HEK293 (cell line): ENCODE data around the gene MT1B.
A peak's percentile ranks its signal among the peaks of the same experiment; 100 is the strongest.

Experiments used
- CTCF ChIA-PET: fragments of 350-600 bp; formaldehyde crosslinking; extraction: SDS; loops from one replicate; lab custom pipeline; 2021; ENCODE audit warnings: antibody characterized with exemption; lab: Yijun Ruan, JAX
- POLR2A ChIA-PET: fragments of 300-600 bp; formaldehyde crosslinking; extraction: SDS; loops from one replicate; lab custom pipeline; 2020; ENCODE audit warnings: antibody characterized with exemption, inconsistent platforms; lab: Yijun Ruan, JAX
- H3K27ac ChIP-seq: fragments of 200-500 bp; sonication (Bioruptor generic); 2 replicates; pipeline ENCODE4 v1.5.1; 2014; ENCODE audit warnings: low read depth, low read length, control low read depth, inconsistent platforms; ENCODE audit errors: extremely low read depth
- H3K36me3 ChIP-seq, 2 experiments: fragments of 200-500 bp in 1 of 2; sonication (Bioruptor generic) in 1 of 2; 1 replicate in 1 of 2; 2 replicates in 1 of 2; pipeline ENCODE4 v1.5.1; 2014 to 2017; ENCODE audit warnings: inconsistent platforms in 2 of 2, low read length in 2 of 2; ENCODE audit not compliant: control insufficient read depth in 2 of 2, insufficient read depth in 1 of 2
- H3K4me1 ChIP-seq: fragments of 200-500 bp; sonication (Bioruptor generic); 2 replicates; pipeline ENCODE4 v1.5.1; 2014; ENCODE audit warnings: mild to moderate bottlenecking, low read length, inconsistent platforms; ENCODE audit not compliant: control insufficient read depth, insufficient read depth
- H3K4me3 ChIP-seq: 2 replicates; pipeline ENCODE4 v1.5.1; 2011; ENCODE audit warnings: low read depth, mild to moderate bottlenecking, control low read depth, low read length, moderate library complexity
- H3K9me3 ChIP-seq: fragments of 200-500 bp; sonication (Bioruptor generic); 2 replicates; pipeline ENCODE4 v1.5.1; 2014; ENCODE audit warnings: low read depth, low read length, inconsistent platforms; ENCODE audit not compliant: control insufficient read depth, insufficient read depth
- FEZF1 ChIP-seq: fragments of 450-650 bp; formaldehyde crosslinking; IDR thresholded peaks from 2 replicates; pipeline ENCODE4 v1.5.1; 2016; ENCODE audit warnings: missing biosample characterization, missing genetic modification characterization
- HOXC10 ChIP-seq: sonication (generic); formaldehyde crosslinking; IDR thresholded peaks from 2 replicates; pipeline ENCODE4 v1.8.1; 2023; ENCODE audit warnings: mild to moderate bottlenecking, missing genetic modification reagents
- MEIS1 ChIP-seq: sonication (generic); formaldehyde crosslinking; IDR thresholded peaks from 2 replicates; pipeline ENCODE4 v1.8.1; 2022; ENCODE audit warnings: missing genetic modification reagents, mild to moderate bottlenecking, borderline replicate concordance
- MZF1 ChIP-seq: fragments of 450-650 bp; formaldehyde crosslinking; IDR thresholded peaks from 2 replicates; pipeline ENCODE4 v1.5.1; 2017; ENCODE audit warnings: missing biosample characterization, missing genetic modification characterization, borderline replicate concordance
- PRDM1 ChIP-seq: fragments of 450-650 bp; formaldehyde crosslinking; IDR thresholded peaks from 2 replicates; pipeline ENCODE4; 2016; ENCODE audit warnings: missing biosample characterization, missing genetic modification characterization
- ZBTB20 ChIP-seq: fragments of 450-650 bp; formaldehyde crosslinking; IDR thresholded peaks from 2 replicates; pipeline ENCODE4 v1.5.1; 2016; ENCODE audit warnings: missing biosample characterization, missing genetic modification characterization
- ZFHX2 ChIP-seq: fragments of 450-650 bp; formaldehyde crosslinking; conservative IDR thresholded peaks from 2 replicates; pipeline ENCODE4 v1.5.1; 2016; ENCODE audit warnings: missing biosample characterization, missing genetic modification characterization
- ZNF169 ChIP-seq: fragments of 450-650 bp; formaldehyde crosslinking; IDR thresholded peaks from 2 replicates; pipeline ENCODE4 v1.5.1; 2016; ENCODE audit warnings: missing biosample characterization, missing genetic modification characterization
- ZNF324 ChIP-seq: fragments of 450-650 bp; formaldehyde crosslinking; IDR thresholded peaks from 2 replicates; pipeline ENCODE4 v1.5.1; 2016; ENCODE audit warnings: missing biosample characterization, missing genetic modification characterization
- ZNF350 ChIP-seq: fragments of 450-650 bp; formaldehyde crosslinking; IDR thresholded peaks from 2 replicates; pipeline ENCODE4 v1.5.0; 2017; ENCODE audit warnings: missing biosample characterization, mild to moderate bottlenecking, missing genetic modification characterization
- ZNF423 ChIP-seq: fragments of 450-650 bp; formaldehyde crosslinking; IDR thresholded peaks from 2 replicates; pipeline ENCODE4 v1.5.1; 2016; ENCODE audit warnings: missing biosample characterization, missing genetic modification characterization
- ZNF433 ChIP-seq: fragments of 450-650 bp; formaldehyde crosslinking; IDR thresholded peaks from 2 replicates; pipeline ENCODE4 v1.5.1; 2016; ENCODE audit warnings: missing biosample characterization, missing genetic modification characterization, low read depth
- ZNF510 ChIP-seq: fragments of 450-650 bp; formaldehyde crosslinking; IDR thresholded peaks from 2 replicates; pipeline ENCODE4 v1.5.1; 2018; ENCODE audit warnings: mild to moderate bottlenecking, missing genetic modification characterization, missing biosample characterization; ENCODE audit not compliant: insufficient replicate concordance
- ZNF521 ChIP-seq: fragments of 450-650 bp; formaldehyde crosslinking; IDR thresholded peaks from 2 replicates; pipeline ENCODE4 v1.5.1; 2017; ENCODE audit warnings: missing biosample characterization, mild to moderate bottlenecking, missing genetic modification characterization
- ZNF544 ChIP-seq: fragments of 450-650 bp; formaldehyde crosslinking; IDR thresholded peaks from 2 replicates; pipeline ENCODE4 v1.5.0; 2017; ENCODE audit warnings: missing biosample characterization, missing genetic modification characterization
- ZNF558 ChIP-seq: fragments of 450-650 bp; formaldehyde crosslinking; IDR thresholded peaks from 2 replicates; pipeline ENCODE4 v1.5.1; 2016; ENCODE audit warnings: missing biosample characterization, missing genetic modification characterization
- ZSCAN16 ChIP-seq: fragments of 450-650 bp; formaldehyde crosslinking; IDR thresholded peaks from 2 replicates; pipeline ENCODE4 v1.5.1; 2016; ENCODE audit warnings: missing biosample characterization, missing genetic modification characterization
- ZSCAN30 ChIP-seq: fragments of 450-650 bp; IDR thresholded peaks from 2 replicates; pipeline ENCODE4 v1.5.1; 2018; ENCODE audit warnings: missing biosample characterization, mild to moderate bottlenecking, missing genetic modification characterization, moderate library complexity
- TF ChIP-seq, protein P1 (sequence below): fragments of 450-650 bp; formaldehyde crosslinking; conservative IDR thresholded peaks from 2 replicates; pipeline ENCODE4 v1.5.1; 2016; ENCODE audit warnings: low read depth, missing biosample characterization, missing genetic modification characterization
- TF ChIP-seq, protein P2 (sequence below): fragments of 450-650 bp; formaldehyde crosslinking; IDR thresholded peaks from 2 replicates; pipeline ENCODE4 v1.5.1; 2017; ENCODE audit warnings: missing biosample characterization, mild to moderate bottlenecking, missing genetic modification characterization, moderate library complexity
- TF ChIP-seq, protein P3 (sequence below): fragments of 450-650 bp; formaldehyde crosslinking; IDR thresholded peaks from 2 replicates; pipeline ENCODE4 v1.5.1; 2017; ENCODE audit warnings: missing biosample characterization, missing genetic modification characterization
- TF ChIP-seq, protein P4 (sequence below): fragments of 450-650 bp; formaldehyde crosslinking; IDR thresholded peaks from 2 replicates; pipeline ENCODE4 v1.5.1; 2016; ENCODE audit warnings: missing biosample characterization, missing genetic modification characterization

Gene MT1B

DNA sequence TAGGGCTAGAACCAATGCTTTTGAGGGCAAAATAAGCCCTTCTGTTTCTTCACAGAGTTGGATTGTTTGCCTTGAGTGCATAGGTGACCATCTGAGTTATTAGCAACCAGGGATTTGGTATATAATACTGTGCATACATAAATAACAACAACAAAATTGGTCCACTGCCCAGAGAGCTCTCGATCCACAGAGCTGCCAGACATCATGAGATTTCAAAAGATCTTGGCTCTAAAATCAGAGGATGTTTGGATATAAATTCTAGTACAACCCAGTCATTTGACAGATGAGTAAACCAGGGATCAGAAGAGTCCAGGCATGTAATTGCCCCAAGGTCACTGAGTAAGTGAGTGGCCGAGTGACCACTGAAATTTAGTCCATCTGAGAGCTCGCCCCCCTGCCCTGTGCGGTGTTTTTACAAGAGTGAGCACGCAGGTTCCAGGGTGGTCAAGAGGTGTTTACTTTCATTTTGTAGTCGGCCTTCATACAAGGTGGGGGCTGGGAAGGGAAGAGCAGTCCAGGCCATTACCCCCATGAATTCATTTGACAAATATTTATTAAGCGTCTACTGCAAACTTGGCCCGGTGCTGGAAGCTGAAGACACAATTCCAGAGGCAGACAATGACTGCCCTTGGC lies 45.1 kb upstream of the MT1B start:
- ChIA-PET CTCF (interaction anchor here (0.6 to 4.7 kb wide), 4 partner anchors 17 to 345 kb away, joined by 3 to 66 read pairs (median 4); no protein-coding TSS in a partner anchor), POLR2A (no interaction called here)
- Histone ChIP-seq H3K9me3 (no peaks in the 10 kb centered on the region), H3K36me3 (no peaks in the 10 kb centered on the region), H3K4me1 (peaks cover 3% of the 10 kb centered on the region; the same call in 1 of the 2 replicates), H3K27ac (no peak overlapping the region), H3K4me3 (no peak overlapping the region)
- TF ChIP-seq ZNF433 (tag by site-specific recombination) (no peak), HOXC10 (CRISPR knock-in tag) (no peak)
- TF ChIP-seq, protein P1, sequence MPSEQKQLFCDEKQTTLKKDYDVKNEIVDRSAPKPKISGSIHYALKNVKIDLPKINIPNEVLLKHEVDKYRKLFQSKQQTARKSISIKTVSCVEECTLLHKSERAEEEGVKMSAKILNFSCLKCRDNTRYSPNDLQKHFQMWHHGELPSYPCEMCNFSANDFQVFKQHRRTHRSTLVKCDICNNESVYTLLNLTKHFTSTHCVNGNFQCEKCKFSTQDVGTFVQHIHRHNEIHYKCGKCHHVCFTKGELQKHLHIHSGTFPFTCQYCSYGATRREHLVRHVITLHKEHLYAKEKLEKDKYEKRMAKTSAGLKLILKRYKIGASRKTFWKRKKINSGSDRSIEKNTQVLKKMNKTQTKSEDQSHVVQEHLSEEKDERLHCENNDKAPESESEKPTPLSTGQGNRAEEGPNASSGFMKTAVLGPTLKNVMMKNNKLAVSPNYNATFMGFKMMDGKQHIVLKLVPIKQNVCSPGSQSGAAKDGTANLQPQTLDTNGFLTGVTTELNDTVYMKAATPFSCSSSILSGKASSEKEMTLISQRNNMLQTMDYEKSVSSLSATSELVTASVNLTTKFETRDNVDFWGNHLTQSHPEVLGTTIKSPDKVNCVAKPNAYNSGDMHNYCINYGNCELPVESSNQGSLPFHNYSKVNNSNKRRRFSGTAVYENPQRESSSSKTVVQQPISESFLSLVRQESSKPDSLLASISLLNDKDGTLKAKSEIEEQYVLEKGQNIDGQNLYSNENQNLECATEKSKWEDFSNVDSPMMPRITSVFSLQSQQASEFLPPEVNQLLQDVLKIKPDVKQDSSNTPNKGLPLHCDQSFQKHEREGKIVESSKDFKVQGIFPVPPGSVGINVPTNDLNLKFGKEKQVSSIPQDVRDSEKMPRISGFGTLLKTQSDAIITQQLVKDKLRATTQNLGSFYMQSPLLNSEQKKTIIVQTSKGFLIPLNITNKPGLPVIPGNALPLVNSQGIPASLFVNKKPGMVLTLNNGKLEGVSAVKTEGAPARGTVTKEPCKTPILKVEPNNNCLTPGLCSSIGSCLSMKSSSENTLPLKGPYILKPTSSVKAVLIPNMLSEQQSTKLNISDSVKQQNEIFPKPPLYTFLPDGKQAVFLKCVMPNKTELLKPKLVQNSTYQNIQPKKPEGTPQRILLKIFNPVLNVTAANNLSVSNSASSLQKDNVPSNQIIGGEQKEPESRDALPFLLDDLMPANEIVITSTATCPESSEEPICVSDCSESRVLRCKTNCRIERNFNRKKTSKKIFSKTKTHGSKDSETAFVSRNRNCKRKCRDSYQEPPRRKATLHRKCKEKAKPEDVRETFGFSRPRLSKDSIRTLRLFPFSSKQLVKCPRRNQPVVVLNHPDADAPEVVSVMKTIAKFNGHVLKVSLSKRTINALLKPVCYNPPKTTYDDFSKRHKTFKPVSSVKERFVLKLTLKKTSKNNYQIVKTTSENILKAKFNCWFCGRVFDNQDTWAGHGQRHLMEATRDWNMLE (tag by site-specific recombination), result no peak
- TF ChIP-seq, protein P2, sequence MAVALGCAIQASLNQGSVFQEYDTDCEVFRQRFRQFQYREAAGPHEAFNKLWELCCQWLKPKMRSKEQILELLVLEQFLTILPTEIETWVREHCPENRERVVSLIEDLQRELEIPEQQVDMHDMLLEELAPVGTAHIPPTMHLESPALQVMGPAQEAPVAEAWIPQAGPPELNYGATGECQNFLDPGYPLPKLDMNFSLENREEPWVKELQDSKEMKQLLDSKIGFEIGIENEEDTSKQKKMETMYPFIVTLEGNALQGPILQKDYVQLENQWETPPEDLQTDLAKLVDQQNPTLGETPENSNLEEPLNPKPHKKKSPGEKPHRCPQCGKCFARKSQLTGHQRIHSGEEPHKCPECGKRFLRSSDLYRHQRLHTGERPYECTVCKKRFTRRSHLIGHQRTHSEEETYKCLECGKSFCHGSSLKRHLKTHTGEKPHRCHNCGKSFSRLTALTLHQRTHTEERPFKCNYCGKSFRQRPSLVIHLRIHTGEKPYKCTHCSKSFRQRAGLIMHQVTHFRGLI (tag by site-specific recombination), result no peak
- TF ChIP-seq, protein P3, sequence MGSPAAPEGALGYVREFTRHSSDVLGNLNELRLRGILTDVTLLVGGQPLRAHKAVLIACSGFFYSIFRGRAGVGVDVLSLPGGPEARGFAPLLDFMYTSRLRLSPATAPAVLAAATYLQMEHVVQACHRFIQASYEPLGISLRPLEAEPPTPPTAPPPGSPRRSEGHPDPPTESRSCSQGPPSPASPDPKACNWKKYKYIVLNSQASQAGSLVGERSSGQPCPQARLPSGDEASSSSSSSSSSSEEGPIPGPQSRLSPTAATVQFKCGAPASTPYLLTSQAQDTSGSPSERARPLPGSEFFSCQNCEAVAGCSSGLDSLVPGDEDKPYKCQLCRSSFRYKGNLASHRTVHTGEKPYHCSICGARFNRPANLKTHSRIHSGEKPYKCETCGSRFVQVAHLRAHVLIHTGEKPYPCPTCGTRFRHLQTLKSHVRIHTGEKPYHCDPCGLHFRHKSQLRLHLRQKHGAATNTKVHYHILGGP, result no peak

DNA sequence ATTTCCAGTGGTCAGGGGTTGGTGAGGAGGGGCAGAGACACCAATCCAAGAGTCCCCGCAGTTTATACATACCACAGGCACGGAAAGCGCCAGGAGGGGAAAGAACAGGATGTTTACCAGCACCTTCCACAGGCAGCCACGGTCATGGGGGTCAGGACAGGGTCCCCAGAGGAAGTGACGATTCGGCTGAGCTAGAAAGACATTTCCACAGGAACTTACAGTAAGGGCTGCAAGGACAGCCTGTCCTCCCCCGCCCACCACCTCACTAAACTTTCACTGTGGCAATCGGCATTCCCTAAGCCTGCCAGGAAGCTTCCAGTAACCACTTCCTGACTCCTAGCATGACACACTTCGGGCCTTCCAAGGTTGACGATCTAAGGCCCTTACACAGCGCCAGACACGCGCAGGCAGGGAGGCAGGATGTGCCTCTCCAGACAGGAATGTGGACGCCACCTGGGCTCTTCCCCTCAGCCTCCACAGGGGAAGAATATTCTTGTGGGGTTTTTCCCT lies 44.5 kb upstream of the MT1B start:
- peaks cover 3% of the 10 kb centered on the region; the same call in 1 of the 2 replicates for H3K4me1 ChIP-seq
- POLR2A ChIA-PET, result no interaction called here

DNA sequence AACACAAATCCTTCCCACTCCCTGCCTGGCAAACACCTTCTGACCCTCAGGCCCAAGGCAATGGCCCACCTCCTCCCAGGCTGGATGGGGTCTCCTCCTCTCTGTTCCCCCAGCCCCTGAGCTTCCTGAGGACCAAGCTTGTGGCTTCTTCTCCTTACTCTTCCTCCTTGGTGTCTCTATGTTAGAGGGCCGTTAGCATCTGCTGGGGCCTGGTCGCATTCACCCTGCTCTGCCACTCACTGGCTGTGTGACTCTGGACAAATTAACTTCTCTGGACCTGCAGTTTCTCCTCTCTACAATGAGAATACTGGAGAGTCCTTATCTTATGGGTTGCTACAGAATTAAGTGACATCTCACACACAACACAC lies 44.0 kb upstream of the MT1B start:
- ChIA-PET CTCF (interaction anchor here (0.6 kb wide), 1 partner anchor 27 kb away, joined by 3 read pairs; no protein-coding TSS in a partner anchor), POLR2A (interaction anchor here (1.4 kb wide), 1 partner anchor 75 kb away, joined by 13 read pairs; the partner anchor contains the start of gene MT1X)
- Histone ChIP-seq H3K27ac (0 out of 2 replicates have a peak overlapping the region, but pooled peaks have one; percentile 20), H3K36me3 (no peaks in the 10 kb centered on the region), H3K4me1 (peaks cover 3% of the 10 kb centered on the region; the same call in 1 of the 2 replicates), H3K9me3 (no peaks in the 10 kb centered on the region), H3K4me3 (no peak overlapping the region)
- TF ChIP-seq ZNF544 (tag by site-specific recombination) (no peak), ZNF558 (tag by site-specific recombination) (no peak), FEZF1 (tag by site-specific recombination) (no peak), MEIS1 (no peak), ZNF521 (tag by site-specific recombination) (no peak), ZNF324 (no peak), ZNF423 (tag by site-specific recombination) (no peak), ZSCAN16 (tag by site-specific recombination) (no peak), PRDM1 (no peak), ZBTB20 (tag by site-specific recombination) (no peak), ZNF350 (tag by site-specific recombination) (no peak), MZF1 (tag by site-specific recombination) (no peak), ZSCAN30 (tag by site-specific recombination) (no peak), ZNF169 (tag by site-specific recombination) (no peak)
- TF ChIP-seq, protein P4, sequence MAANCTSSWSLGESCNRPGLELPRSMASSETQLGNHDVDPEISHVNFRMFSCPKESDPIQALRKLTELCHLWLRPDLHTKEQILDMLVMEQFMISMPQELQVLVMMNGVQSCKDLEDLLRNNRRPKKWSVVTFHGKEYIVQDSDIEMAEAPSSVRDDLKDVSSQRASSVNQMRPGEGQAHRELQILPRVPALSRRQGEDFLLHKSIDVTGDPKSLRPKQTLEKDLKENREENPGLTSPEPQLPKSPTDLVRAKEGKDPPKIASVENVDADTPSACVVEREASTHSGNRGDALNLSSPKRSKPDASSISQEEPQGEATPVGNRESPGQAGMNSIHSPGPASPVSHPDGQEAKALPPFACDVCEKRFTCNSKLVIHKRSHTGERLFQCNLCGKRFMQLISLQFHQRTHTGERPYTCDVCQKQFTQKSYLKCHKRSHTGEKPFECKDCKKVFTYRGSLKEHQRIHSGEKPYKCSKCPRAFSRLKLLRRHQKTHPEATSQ (tag by site-specific recombination), result no peak

More for the DNA sequence above, 44.5 kb upstream of the MT1B start:
- CTCF ChIA-PET, result interaction anchor here (0.6 to 4.7 kb wide), 4 partner anchors 16 to 95 kb away, joined by 3 to 66 read pairs (median 4); no protein-coding TSS in a partner anchor
- Histone ChIP-seq H3K36me3 (no peaks in the 10 kb centered on the region), H3K9me3 (no peaks in the 10 kb centered on the region), H3K27ac (no peak overlapping the region), H3K4me3 (no peak overlapping the region)
- no peak for TF ChIP-seq ZNF510 (tag by site-specific recombination)
- TF ChIP-seq ZFHX2, result peak; percentile 38
